ENCODE data around the gene CDK5RAP2. TPM values are rescaled to one million over a fixed set of nuclear protein-coding genes. Genes with fewer than 3 reads are reported as not detected.
"Not testable (repeated sequence)": the region's sequence is repeated elsewhere in the genome, so short reads cannot be mapped to it uniquely, and the experiment has no call there.

CDK5RAP2 gene
- 10 to 100 TPM; 25.9 to 61.6 (median 34.7) TPM for total RNA-seq
- long read RNA-seq, partial matches to known transcripts, result 2 of 9 reads
- long read RNA-seq, other reads (novel, unspliced or antisense), result 4 of 9 reads

DNA sequence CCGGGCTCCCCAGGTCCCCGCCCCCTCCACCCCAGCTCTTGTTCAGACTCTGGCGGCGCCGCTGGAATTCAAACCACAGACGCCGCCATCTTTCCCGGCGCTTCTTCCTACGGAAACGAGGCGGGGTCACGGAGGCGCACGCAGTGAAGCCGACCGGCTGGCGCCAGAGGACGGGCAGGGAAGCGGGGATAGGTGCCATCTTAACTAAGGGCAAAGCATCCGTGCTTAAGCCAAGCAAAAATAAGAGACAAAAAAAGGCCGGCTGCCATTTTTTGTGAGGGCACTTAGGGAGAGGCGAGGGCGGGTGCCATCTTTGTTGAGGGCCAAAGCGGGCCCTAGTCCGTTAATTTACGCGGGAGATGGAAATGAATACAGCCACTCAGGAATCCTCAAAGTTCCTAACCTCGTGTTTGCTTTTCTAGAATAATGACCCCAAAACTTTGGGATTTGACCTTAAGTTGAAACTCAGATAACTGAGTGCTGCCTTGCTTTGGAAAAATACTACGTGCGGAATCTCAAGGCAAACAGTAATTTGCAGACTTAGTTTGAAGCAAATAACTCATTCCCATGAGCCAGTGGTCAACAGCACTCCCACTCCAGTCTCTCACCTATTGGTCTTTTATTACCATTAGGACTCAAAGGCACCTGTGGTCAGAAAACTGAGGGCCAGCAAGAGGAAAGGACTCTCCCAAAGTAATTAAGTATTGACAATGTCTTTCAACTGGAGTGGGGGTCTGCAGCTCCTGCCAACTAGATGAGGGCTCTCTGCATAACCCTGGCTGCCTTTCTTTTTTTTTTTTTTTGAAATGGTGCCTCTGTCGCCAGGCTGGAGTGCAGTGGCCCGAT is at the start of gene CDK5RAP2:
TSS of gene CDK5RAP2 (minus strand) at position 117 of the 846 bp plus-strand sequence. CDS start 189 bp downstream, outside the sequence.
- peak; percentile 95 to 99 (median 99) for ATAC-seq
- TF ChIP-seq POLR2A (IDR thresholded peaks at IDR 0.05), result peak; percentile 52
- TF ChIP-seq, protein P1, sequence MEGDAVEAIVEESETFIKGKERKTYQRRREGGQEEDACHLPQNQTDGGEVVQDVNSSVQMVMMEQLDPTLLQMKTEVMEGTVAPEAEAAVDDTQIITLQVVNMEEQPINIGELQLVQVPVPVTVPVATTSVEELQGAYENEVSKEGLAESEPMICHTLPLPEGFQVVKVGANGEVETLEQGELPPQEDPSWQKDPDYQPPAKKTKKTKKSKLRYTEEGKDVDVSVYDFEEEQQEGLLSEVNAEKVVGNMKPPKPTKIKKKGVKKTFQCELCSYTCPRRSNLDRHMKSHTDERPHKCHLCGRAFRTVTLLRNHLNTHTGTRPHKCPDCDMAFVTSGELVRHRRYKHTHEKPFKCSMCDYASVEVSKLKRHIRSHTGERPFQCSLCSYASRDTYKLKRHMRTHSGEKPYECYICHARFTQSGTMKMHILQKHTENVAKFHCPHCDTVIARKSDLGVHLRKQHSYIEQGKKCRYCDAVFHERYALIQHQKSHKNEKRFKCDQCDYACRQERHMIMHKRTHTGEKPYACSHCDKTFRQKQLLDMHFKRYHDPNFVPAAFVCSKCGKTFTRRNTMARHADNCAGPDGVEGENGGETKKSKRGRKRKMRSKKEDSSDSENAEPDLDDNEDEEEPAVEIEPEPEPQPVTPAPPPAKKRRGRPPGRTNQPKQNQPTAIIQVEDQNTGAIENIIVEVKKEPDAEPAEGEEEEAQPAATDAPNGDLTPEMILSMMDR (IDR thresholded peaks at IDR 0.05), result no peak
- WGBS (ENCODE audit: insufficient coverage, low coverage, low lambda C conversion rate, missing lambda C conversion rate), result 4% methylated on average over 26 of the region's 33 CpGs

DNA sequence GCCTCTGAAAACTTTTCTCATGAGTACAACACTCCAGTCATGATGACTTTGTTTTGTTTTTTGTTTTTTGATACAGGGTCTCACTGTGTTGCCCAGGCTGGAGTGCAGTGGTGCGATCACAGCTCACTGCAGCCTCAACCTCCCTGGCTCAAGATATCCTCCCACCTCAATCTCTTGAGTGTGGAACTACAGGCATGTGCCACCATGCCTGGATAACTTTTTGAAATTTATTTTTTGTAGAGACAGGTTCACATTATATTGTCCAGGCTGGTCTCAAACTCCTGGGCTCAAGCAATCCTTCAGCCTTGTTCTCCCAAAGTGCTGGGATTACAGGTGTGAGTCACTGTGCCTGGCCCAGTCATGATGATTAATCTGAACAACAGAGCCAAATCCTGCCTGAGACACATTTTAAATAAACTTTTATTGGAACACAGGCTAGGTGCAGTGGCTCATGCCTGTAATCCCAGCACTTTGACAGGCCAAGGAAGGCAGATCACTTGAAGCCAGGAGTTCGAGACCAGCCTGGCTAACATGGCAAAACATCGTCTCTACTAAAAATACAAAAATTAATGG is 49.0 kb upstream of the CDK5RAP2 start:
- intact Hi-C loops (cut with DNase I), result not testable (repeated sequence)
- WGBS (ENCODE audit: insufficient coverage, low coverage, low lambda C conversion rate, missing lambda C conversion rate), result 94% methylated on average over 2 of the region's 3 CpGs
- ATAC-seq, result peak; percentile 18 to 84 (median 36)

More for the DNA sequence above, at the start of gene CDK5RAP2:
- Histone ChIP-seq H3K36me3 (no peaks in the 10 kb centered on the region), H3K4me1 (peaks cover 0 to 14% (median 3%) of the 10 kb centered on the region in 4 donors), H3K4me3 (peak within 1 kb of the TSS; percentile 81 to 95 (median 85)), H3K27ac (peak within 1 kb of the TSS; percentile 42 to 85 (median 48)), H3K27me3 (no peaks in the 10 kb centered on the region), H3K9me3 (no peaks in the 10 kb centered on the region)
- peak; percentile 95 to 97 (median 96) for DNase-seq
- intact Hi-C loops (cut with DNase I), result no loop called here

DNA sequence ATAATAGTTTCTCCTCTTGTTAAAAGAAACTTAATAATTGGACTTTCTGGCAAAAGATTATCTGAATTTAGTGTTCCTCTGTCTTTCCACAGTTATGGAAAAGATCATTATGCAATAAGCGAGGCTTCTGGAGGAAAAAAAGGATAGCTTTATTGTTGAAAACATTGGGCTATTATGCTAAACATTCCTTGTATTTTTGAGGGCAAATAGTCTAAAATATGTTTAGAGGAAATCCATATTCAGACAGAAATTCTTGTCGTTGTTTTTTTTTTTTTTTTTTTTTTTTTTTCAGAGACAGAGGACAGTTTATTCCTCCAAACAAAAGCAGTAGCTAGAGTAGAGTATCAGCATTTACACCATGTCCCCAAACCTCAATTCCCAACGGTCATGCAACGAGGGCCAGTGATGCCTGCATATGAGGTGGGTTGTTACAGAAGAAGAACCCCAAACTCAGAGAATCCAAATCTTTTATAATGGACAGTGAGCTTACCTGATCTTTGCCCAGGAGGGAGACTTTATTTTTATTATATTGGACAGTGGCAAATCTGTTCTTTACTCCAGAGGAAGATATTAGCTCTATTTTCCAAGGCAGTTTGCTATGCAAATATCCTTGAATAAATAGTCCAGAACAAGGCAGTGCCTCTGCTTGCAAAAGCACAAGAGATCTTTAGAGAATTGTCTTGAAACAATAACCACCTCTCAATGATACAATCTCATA is 48.4 kb upstream of the CDK5RAP2 start:
- 13% methylated on average over 3 of the region's 4 CpGs for WGBS (ENCODE audit: insufficient coverage, low coverage, low lambda C conversion rate, missing lambda C conversion rate)
- H3K36me3 ChIP-seq, result no peaks in the 10 kb centered on the region
- no peaks in the 10 kb centered on the region for H3K9me3 ChIP-seq
- H3K27me3 ChIP-seq, result no peaks in the 10 kb centered on the region
- ATAC-seq (peak; percentile 16 to 68 (median 46)), DNase-seq (no peak)
- intact Hi-C loops (cut with DNase I), result no loop called here
- H3K4me3 ChIP-seq, result no peak overlapping the region
- H3K4me1 ChIP-seq, result peaks cover 0 to 20% (median 4%) of the 10 kb centered on the region in 4 donors
- H3K27ac ChIP-seq, result peak overlapping the region in 2 of 3 donors; percentile 36 to 68
- TF ChIP-seq POLR2A (IDR thresholded peaks at IDR 0.05), result no peak
- TF ChIP-seq, protein P1 (IDR thresholded peaks at IDR 0.05), result no peak

More for the DNA sequence above, 49.0 kb upstream of the CDK5RAP2 start:
- not testable (repeated sequence) for H3K9me3 ChIP-seq, H3K27me3 ChIP-seq, H3K4me3 ChIP-seq, H3K36me3 ChIP-seq, DNase-seq
- H3K4me1 ChIP-seq, result peaks cover 0 to 20% (median 4%) of the 10 kb centered on the region in 4 donors
- peak overlapping the region in 1 of 3 donors; percentile 68 for H3K27ac ChIP-seq

DNA sequence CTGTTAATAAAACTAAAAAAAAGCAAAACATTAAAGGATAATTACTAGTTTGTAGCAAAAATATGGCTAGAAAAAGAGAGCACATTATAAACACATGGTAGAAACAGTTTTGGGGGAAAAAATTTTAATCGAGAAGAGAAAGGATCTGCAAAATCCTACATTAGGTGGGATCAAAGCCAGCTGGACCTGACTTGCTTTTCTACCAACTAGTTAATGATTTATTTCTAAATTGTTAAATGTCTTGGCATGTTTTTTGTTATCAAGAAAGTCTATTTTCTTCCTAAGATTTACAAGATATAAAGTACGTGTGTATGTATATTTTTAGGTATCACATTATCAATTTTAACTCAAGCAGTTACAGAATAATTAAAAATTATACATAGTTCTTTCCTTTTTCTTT is 47.1 kb upstream of the CDK5RAP2 start:
- H3K4me3 ChIP-seq, result peak overlapping the region in 1 of 3 donors; percentile 11
- no peak for TF ChIP-seq POLR2A (IDR thresholded peaks at IDR 0.05)
- TF ChIP-seq, protein P1 (IDR thresholded peaks at IDR 0.05), result no peak
- intact Hi-C loops (cut with DNase I), result no loop called here
- WGBS (ENCODE audit: insufficient coverage, low coverage, low lambda C conversion rate, missing lambda C conversion rate), result 31% methylated on average over 2 of the region's 2 CpGs
- no peaks in the 10 kb centered on the region for H3K9me3 ChIP-seq
- peak overlapping the region; percentile 36 to 68 (median 53) for H3K27ac ChIP-seq
- ATAC-seq, result peak in 3 of 4 donors; percentile 32 to 61 (median 61)
- peaks cover 0 to under 1% (median 0%) of the 10 kb centered on the region in 4 donors for H3K36me3 ChIP-seq
- no peaks in the 10 kb centered on the region for H3K27me3 ChIP-seq
- no peak for DNase-seq
- peaks cover 0 to 20% (median 4%) of the 10 kb centered on the region in 4 donors for H3K4me1 ChIP-seq
